ENCODE measurements around the gene KDM6A. TPM values are rescaled to one million over a fixed set of nuclear protein-coding genes. Genes with fewer than 3 reads are reported as not detected.

The KDM6A gene
- total and polyA plus RNA-seq, 4 experiments from 2014 or later = 12.5 to 51.2 (median 34.3) TPM

DNA sequence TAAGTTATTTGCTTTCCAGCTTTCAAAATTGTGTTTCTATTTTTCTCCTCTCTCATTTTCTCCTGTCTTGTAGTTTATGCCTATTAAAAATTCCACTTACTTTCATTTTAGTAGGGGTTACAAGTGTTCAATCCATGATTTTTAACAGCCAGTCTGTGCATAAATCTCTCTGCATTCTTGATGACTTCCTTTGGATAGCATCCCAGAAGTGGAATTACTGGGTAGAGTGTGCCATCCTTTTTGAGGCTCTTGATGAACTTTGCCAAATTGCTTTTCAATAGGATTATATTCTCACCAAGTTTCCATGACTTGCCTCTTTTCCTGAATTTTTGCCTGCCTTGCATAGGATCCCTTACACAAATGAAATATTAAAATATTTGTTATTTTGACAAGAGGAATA lies 269.2 kb downstream of the KDM6A start:
- no peak overlapping the region for H3K4me3 ChIP-seq (ENCODE audit: low read length in 2 of 2)
- H3K9me3 ChIP-seq (ENCODE audit: control insufficient read depth in 1 of 2, low read length in 2 of 2) = no peaks in the 10 kb centered on the region
- ChIA-PET POLR2A (ENCODE audit: partially characterized antibody) (no interaction called here), CTCF (ENCODE audit: partially characterized antibody) (no interaction called here)
- H3K27ac Mint-ChIP-seq = no peak overlapping the region
- no peaks in the 10 kb centered on the region for H3K36me3 ChIP-seq (ENCODE audit: insufficient read depth, low read length)
- H3K4me1 ChIP-seq (ENCODE audit: insufficient read depth, low read length) = no peaks in the 10 kb centered on the region
- H3K4me3 Mint-ChIP-seq = no peak overlapping the region
- H3K27ac ChIP-seq (ENCODE audit: low read depth, low read length) = no peak overlapping the region
- no peaks in the 10 kb centered on the region for H3K27me3 ChIP-seq (ENCODE audit: insufficient read depth, low read length)
- H3K4me1 Mint-ChIP-seq = no peaks in the 10 kb centered on the region
- intact Hi-C loops (cut with micrococcal nuclease) = no loop called here
- H3K27me3 Mint-ChIP-seq = no peaks in the 10 kb centered on the region
- no peak for DNase-seq
- no peaks in the 10 kb centered on the region for H3K36me3 Mint-ChIP-seq
- H3K9me3 Mint-ChIP-seq = no peaks in the 10 kb centered on the region

DNA sequence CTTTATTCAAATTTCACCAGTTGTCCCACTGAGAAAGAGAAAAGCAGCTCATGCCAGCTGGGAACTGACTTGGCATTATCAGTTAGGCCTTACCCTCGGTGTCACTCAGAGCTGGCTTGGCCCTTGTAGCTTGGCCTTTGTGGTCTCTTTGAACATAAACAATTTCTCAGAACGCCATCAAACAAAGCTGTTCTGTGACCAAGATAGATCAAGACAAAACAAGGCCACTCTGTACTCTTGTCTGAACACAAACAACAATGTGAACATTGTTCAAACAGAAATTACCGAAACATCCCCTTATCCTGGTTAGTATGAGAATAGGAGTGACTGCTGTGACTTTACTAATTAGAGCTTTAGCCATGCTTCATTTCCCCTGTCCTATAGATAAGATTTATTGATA lies 270.5 kb downstream of the KDM6A start:
- H3K4me1 ChIP-seq (ENCODE audit: insufficient read depth, low read length) = no peaks in the 10 kb centered on the region
- no peaks in the 10 kb centered on the region for H3K9me3 ChIP-seq (ENCODE audit: control insufficient read depth in 1 of 2, low read length in 2 of 2)
- H3K4me3 ChIP-seq (ENCODE audit: low read length in 2 of 2) = no peak overlapping the region
- no peaks in the 10 kb centered on the region for H3K27me3 ChIP-seq (ENCODE audit: insufficient read depth, low read length)
- no peaks in the 10 kb centered on the region for H3K36me3 Mint-ChIP-seq
- ChIA-PET POLR2A (ENCODE audit: partially characterized antibody) (no interaction called here), CTCF (ENCODE audit: partially characterized antibody) (no interaction called here)
- H3K4me3 Mint-ChIP-seq = no peak overlapping the region
- H3K27ac ChIP-seq (ENCODE audit: low read depth, low read length) = no peak overlapping the region
- no peaks in the 10 kb centered on the region for H3K27me3 Mint-ChIP-seq
- no peaks in the 10 kb centered on the region for H3K36me3 ChIP-seq (ENCODE audit: insufficient read depth, low read length)
- no peaks in the 10 kb centered on the region for H3K9me3 Mint-ChIP-seq
- H3K27ac Mint-ChIP-seq = no peak overlapping the region
- no peaks in the 10 kb centered on the region for H3K4me1 Mint-ChIP-seq
- no peak for DNase-seq
- intact Hi-C loops (cut with micrococcal nuclease) = no loop called here

DNA sequence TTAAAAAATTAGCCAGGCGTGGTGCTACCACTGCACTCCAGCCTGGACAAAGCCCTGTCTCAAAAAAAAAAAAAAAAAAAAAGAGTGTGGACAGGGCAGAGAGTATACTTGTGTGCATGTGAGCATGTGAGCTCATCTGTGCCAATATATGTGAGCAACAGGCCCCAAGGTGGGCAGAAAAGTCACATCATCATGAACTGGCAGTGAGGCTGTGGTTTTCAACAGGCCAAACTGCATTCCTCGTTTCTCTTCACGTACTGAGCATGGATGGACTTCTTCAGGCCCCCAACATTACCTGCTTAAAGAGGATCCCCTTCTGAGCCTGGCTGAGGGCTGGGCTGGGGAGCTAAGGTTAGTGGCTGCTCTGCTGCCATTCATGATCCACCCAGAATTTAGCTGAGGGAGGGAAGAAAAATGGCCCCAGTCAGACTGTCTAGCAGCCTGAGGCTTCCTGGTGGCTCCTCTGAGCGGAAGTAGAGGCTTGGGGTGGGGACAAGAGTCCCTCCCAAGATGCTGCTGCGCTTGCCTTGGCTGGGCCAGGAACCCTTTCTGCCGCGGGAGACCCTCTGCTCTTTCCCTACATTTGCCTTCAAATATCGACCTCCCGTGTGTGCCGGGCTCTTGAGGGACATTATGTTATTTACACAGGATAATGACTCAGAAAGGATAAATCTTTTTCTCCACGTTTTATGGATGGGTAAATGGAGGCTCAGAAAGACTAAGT lies 272.7 kb downstream of the KDM6A start:
- no peaks in the 10 kb centered on the region for H3K36me3 Mint-ChIP-seq
- H3K36me3 ChIP-seq (ENCODE audit: insufficient read depth, low read length) = no peaks in the 10 kb centered on the region
- H3K4me3 Mint-ChIP-seq = no peak overlapping the region
- H3K27me3 ChIP-seq (ENCODE audit: insufficient read depth, low read length) = no peaks in the 10 kb centered on the region
- H3K9me3 Mint-ChIP-seq = no peaks in the 10 kb centered on the region
- no peak overlapping the region for H3K4me3 ChIP-seq (ENCODE audit: low read length in 2 of 2)
- DNase-seq = no peak
- no peaks in the 10 kb centered on the region for H3K4me1 Mint-ChIP-seq
- POLR2A ChIA-PET (ENCODE audit: partially characterized antibody) = no interaction called here
- CTCF ChIA-PET (ENCODE audit: partially characterized antibody) = no interaction called here
- H3K27ac ChIP-seq (ENCODE audit: low read depth, low read length) = no peak overlapping the region
- intact Hi-C loops (cut with micrococcal nuclease) = no loop called here
- peak overlapping the region in 1 of 7 donors; percentile 18 for H3K27ac Mint-ChIP-seq
- no peaks in the 10 kb centered on the region for H3K9me3 ChIP-seq (ENCODE audit: control insufficient read depth in 1 of 2, low read length in 2 of 2)
- no peaks in the 10 kb centered on the region for H3K27me3 Mint-ChIP-seq
- no peaks in the 10 kb centered on the region for H3K4me1 ChIP-seq (ENCODE audit: insufficient read depth, low read length)

GRCh38 chrX:45150821-45151220 lies 277.8 kb downstream of the KDM6A start:
- Histone ChIP-seq H3K36me3 (ENCODE audit: insufficient read depth, low read length) (no peaks in the 10 kb centered on the region), H3K4me1 (ENCODE audit: insufficient read depth, low read length) (no peaks in the 10 kb centered on the region), H3K27me3 (ENCODE audit: insufficient read depth, low read length) (no peaks in the 10 kb centered on the region), H3K4me3 (ENCODE audit: low read length in 2 of 2) (no peak overlapping the region), H3K27ac (ENCODE audit: low read depth, low read length) (no peak overlapping the region), H3K9me3 (ENCODE audit: control insufficient read depth in 1 of 2, low read length in 2 of 2) (no peaks in the 10 kb centered on the region)
- ChIA-PET POLR2A (ENCODE audit: partially characterized antibody) (no interaction called here), CTCF (ENCODE audit: partially characterized antibody) (no interaction called here)
- no peaks in the 10 kb centered on the region for H3K36me3 Mint-ChIP-seq
- intact Hi-C loops (cut with micrococcal nuclease) = no loop called here
- no peaks in the 10 kb centered on the region for H3K9me3 Mint-ChIP-seq
- H3K27ac Mint-ChIP-seq = no peak overlapping the region
- no peak overlapping the region for H3K4me3 Mint-ChIP-seq
- H3K4me1 Mint-ChIP-seq = no peaks in the 10 kb centered on the region
- H3K27me3 Mint-ChIP-seq = no peaks in the 10 kb centered on the region
- no peak for DNase-seq

DNA sequence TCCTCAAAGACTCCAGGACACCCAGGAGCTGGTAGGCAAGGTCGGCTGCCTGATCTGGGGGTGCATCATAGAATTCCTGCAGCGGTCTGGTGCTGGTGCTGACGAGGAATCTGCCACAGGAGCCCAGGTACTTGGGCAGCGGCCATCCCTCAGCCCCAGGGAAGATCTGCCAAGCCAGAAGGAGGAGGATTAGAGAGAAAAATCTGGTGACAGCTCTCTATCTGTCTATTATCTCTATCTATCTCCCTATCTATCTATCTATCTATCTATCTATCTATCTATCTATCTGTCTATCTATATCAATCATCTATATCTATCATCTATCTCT lies 281.0 kb downstream of the KDM6A start:
- Mint-ChIP-seq H3K27me3 (no peaks in the 10 kb centered on the region), H3K4me3 (no peak overlapping the region), H3K4me1 (no peaks in the 10 kb centered on the region), H3K9me3 (no peaks in the 10 kb centered on the region), H3K27ac (no peak overlapping the region), H3K36me3 (no peaks in the 10 kb centered on the region)
- no peaks in the 10 kb centered on the region for H3K4me1 ChIP-seq (ENCODE audit: insufficient read depth, low read length)
- DNase-seq = no peak
- H3K4me3 ChIP-seq (ENCODE audit: low read length in 2 of 2) = no peak overlapping the region
- H3K27ac ChIP-seq (ENCODE audit: low read depth, low read length) = no peak overlapping the region
- ChIA-PET CTCF (ENCODE audit: partially characterized antibody) (no interaction called here), POLR2A (ENCODE audit: partially characterized antibody) (no interaction called here)
- H3K9me3 ChIP-seq (ENCODE audit: control insufficient read depth in 1 of 2, low read length in 2 of 2) = no peaks in the 10 kb centered on the region
- no peaks in the 10 kb centered on the region for H3K36me3 ChIP-seq (ENCODE audit: insufficient read depth, low read length)
- intact Hi-C loops (cut with micrococcal nuclease) = no loop called here
- no peaks in the 10 kb centered on the region for H3K27me3 ChIP-seq (ENCODE audit: insufficient read depth, low read length)

GRCh38 chrX:45154462-45154861 lies 281.5 kb downstream of the KDM6A start:
- intact Hi-C loops (cut with micrococcal nuclease) = no loop called here
- H3K36me3 ChIP-seq (ENCODE audit: insufficient read depth, low read length) = no peaks in the 10 kb centered on the region
- Mint-ChIP-seq H3K9me3 (peaks cover 0 to 3% (median 0%) of the 10 kb centered on the region in 8 donors), H3K4me1 (no peaks in the 10 kb centered on the region), H3K27me3 (no peaks in the 10 kb centered on the region), H3K27ac (no peak overlapping the region), H3K4me3 (no peak overlapping the region), H3K36me3 (no peaks in the 10 kb centered on the region)
- no peak overlapping the region for H3K27ac ChIP-seq (ENCODE audit: low read depth, low read length)
- no peak for DNase-seq
- ChIA-PET POLR2A (ENCODE audit: partially characterized antibody) (no interaction called here), CTCF (ENCODE audit: partially characterized antibody) (no interaction called here)
- H3K27me3 ChIP-seq (ENCODE audit: insufficient read depth, low read length) = no peaks in the 10 kb centered on the region
- H3K4me3 ChIP-seq (ENCODE audit: low read length in 2 of 2) = no peak overlapping the region
- H3K4me1 ChIP-seq (ENCODE audit: insufficient read depth, low read length) = no peaks in the 10 kb centered on the region
- H3K9me3 ChIP-seq (ENCODE audit: control insufficient read depth in 1 of 2, low read length in 2 of 2) = no peaks in the 10 kb centered on the region

GRCh38 chrX:45157647-45158046 lies 284.7 kb downstream of the KDM6A start:
- no peak for DNase-seq
- Histone ChIP-seq H3K9me3 (ENCODE audit: control insufficient read depth in 1 of 2, low read length in 2 of 2) (no peaks in the 10 kb centered on the region), H3K27ac (ENCODE audit: low read depth, low read length) (no peak overlapping the region), H3K36me3 (ENCODE audit: insufficient read depth, low read length) (no peaks in the 10 kb centered on the region), H3K4me1 (ENCODE audit: insufficient read depth, low read length) (no peaks in the 10 kb centered on the region), H3K27me3 (ENCODE audit: insufficient read depth, low read length) (no peaks in the 10 kb centered on the region), H3K4me3 (ENCODE audit: low read length in 2 of 2) (no peak overlapping the region)
- intact Hi-C loops (cut with micrococcal nuclease) = no loop called here
- no peaks in the 10 kb centered on the region for H3K4me1 Mint-ChIP-seq
- H3K4me3 Mint-ChIP-seq = no peak overlapping the region
- no peaks in the 10 kb centered on the region for H3K27me3 Mint-ChIP-seq
- ChIA-PET POLR2A (ENCODE audit: partially characterized antibody) (no interaction called here), CTCF (ENCODE audit: partially characterized antibody) (no interaction called here)
- peaks cover 0 to 9% (median 5%) of the 10 kb centered on the region in 8 donors for H3K9me3 Mint-ChIP-seq
- no peaks in the 10 kb centered on the region for H3K36me3 Mint-ChIP-seq
- no peak overlapping the region for H3K27ac Mint-ChIP-seq
